ENCODE measurements around the gene GABARAP. TPM values are rescaled to one million over a fixed set of nuclear protein-coding genes. Genes with fewer than 3 reads are reported as not detected.

The GABARAP gene
- total RNA-seq, 1 donor from 2014 or later = 444 TPM

GRCh38 chr17:7217113-7217987 lies 24.9 kb downstream of the GABARAP start:
- intact Hi-C loops (cut with DNase I) = no loop called here
- no peak for DNase-seq (ENCODE audit: missing footprints)
- no peak for ATAC-seq

GRCh38 chr17:7216242-7217112 lies 25.8 kb downstream of the GABARAP start:
- intact Hi-C loops (cut with DNase I) = no loop called here
- DNase-seq (ENCODE audit: missing footprints) (peak; percentile 9), ATAC-seq (no peak)

- DNase-seq (ENCODE audit: missing footprints) (peak; percentile 16), ATAC-seq (no peak)
- intact Hi-C loops (cut with DNase I) = no loop called here
These were observed 26.5 kb downstream of the GABARAP start for GRCh38 chr17:7215652-7216180.

GRCh38 chr17:7215136-7215638 lies 27.1 kb downstream of the GABARAP start:
- DNase-seq (ENCODE audit: missing footprints) = no peak
- ATAC-seq = no peak
- intact Hi-C loops (cut with DNase I) = no loop called here

- ATAC-seq (peak; percentile 91), DNase-seq (ENCODE audit: missing footprints) (peak; percentile 99)
- intact Hi-C loops (cut with DNase I) = no loop called here
These were observed 27.7 kb downstream of the GABARAP start for GRCh38 chr17:7214300-7215135.

GRCh38 chr17:7213895-7214299 lies 28.4 kb downstream of the GABARAP start:
- ATAC-seq (no peak), DNase-seq (ENCODE audit: missing footprints) (peak; percentile 87)
- intact Hi-C loops (cut with DNase I) = no loop called here

- DNase-seq (ENCODE audit: missing footprints) (peak; percentile 30), ATAC-seq (no peak)
These were observed 30.6 kb downstream of the GABARAP start for GRCh38 chr17:7211491-7212273.

GRCh38 chr17:7208754-7209460 lies 33.3 kb downstream of the GABARAP start:
- ATAC-seq (no peak), DNase-seq (ENCODE audit: missing footprints) (no peak)
- intact Hi-C loops (cut with DNase I) = no loop called here

More at GRCh38 chr17:7211491-7212273, 30.6 kb downstream of the GABARAP start:
- intact Hi-C loops (cut with DNase I) = no loop called here

- peak; percentile 39 for DNase-seq (ENCODE audit: missing footprints)
- no peak for ATAC-seq
- intact Hi-C loops (cut with DNase I) = no loop called here
These were observed 34.1 kb downstream of the GABARAP start for GRCh38 chr17:7208027-7208571.

- DNase-seq (ENCODE audit: missing footprints) (peak; percentile 64), ATAC-seq (peak; percentile 6)
- intact Hi-C loops (cut with DNase I) = no loop called here
These were observed 34.9 kb downstream of the GABARAP start for GRCh38 chr17:7207120-7208001.

- no peak for ATAC-seq
- no peak for DNase-seq (ENCODE audit: missing footprints)
- intact Hi-C loops (cut with DNase I) = no loop called here
These were observed 36.7 kb downstream of the GABARAP start for GRCh38 chr17:7205561-7205960.

GRCh38 chr17:7204828-7205461 lies 37.3 kb downstream of the GABARAP start:
- DNase-seq (ENCODE audit: missing footprints) = peak; percentile 93
- intact Hi-C loops (cut with DNase I) = no loop called here
- ATAC-seq = peak; percentile 90

- DNase-seq (ENCODE audit: missing footprints) (no peak), ATAC-seq (peak; percentile 12)
- intact Hi-C loops (cut with DNase I) = no loop called here
These were observed 37.9 kb downstream of the GABARAP start for GRCh38 chr17:7204336-7204735.

- DNase-seq (ENCODE audit: missing footprints) (no peak), ATAC-seq (no peak)
- intact Hi-C loops (cut with DNase I) = no loop called here
These were observed 38.9 kb downstream of the GABARAP start for GRCh38 chr17:7203391-7203790.

- no peak for DNase-seq (ENCODE audit: missing footprints)
- intact Hi-C loops (cut with DNase I) = no loop called here
These were observed 45.4 kb downstream of the GABARAP start for GRCh38 chr17:7196651-7197401.

More at GRCh38 chr17:7196651-7197401, 45.4 kb downstream of the GABARAP start:
- no peak for ATAC-seq

Measured in Right ventricle myocardium inferior (tissue), 1 donor.